HepG2 (cell line): Measurements from ENCODE around the gene TDRD9. TPM values are rescaled to one million over a fixed set of nuclear protein-coding genes. Genes with fewer than 3 reads are reported as not detected.

Experiments
- ARID5B ChIP-seq: IDR thresholded peaks from 2 replicates; pipeline ENCODE4 v1.4.0; 2020; ENCODE audit warnings: mild to moderate bottlenecking, missing genetic modification reagents
- CBX1 ChIP-seq: IDR thresholded peaks from one replicate; pipeline ENCODE4 v1.6.1; 2016; ENCODE audit warnings: antibody characterized with exemption, low read depth
- CC2D1A ChIP-seq: sonication (generic); formaldehyde crosslinking; IDR thresholded peaks from 2 replicates; pipeline ENCODE4 v1.8.1; 2023; ENCODE audit warnings: mild to moderate bottlenecking, missing genetic modification reagents
- CEBPB ChIP-seq: IDR thresholded peaks from 2 replicates; pipeline ENCODE4 v1.6.1; 2011; ENCODE audit warnings: low read depth, low read length, improper control_type of control experiment, borderline replicate concordance
- CHCHD3 ChIP-seq: sonication (generic); formaldehyde crosslinking; IDR thresholded peaks from 2 replicates; pipeline ENCODE4 v1.8.0; 2022; ENCODE audit warnings: mild to moderate bottlenecking, missing genetic modification reagents, moderate library complexity
- DDIT3 ChIP-seq: sonication (generic); formaldehyde crosslinking; IDR thresholded peaks from 2 replicates; pipeline ENCODE4 v1.4.0; 2020; ENCODE audit warnings: mild to moderate bottlenecking, missing genetic modification reagents
- DR1 ChIP-seq: sonication (generic); formaldehyde crosslinking; IDR thresholded peaks from 2 replicates; pipeline ENCODE4 v1.8.0; 2021; ENCODE audit warnings: mild to moderate bottlenecking, missing genetic modification reagents, inconsistent platforms
- HES4 ChIP-seq: sonication (generic); formaldehyde crosslinking; IDR thresholded peaks from 2 replicates; pipeline ENCODE4 v1.9.0; 2021; ENCODE audit warnings: mild to moderate bottlenecking, missing genetic modification reagents, borderline replicate concordance
- LCORL ChIP-seq, 2 experiments: fragments of 450-650 bp in 1 of 2; sonication (generic) in 1 of 2; formaldehyde crosslinking in 1 of 2; IDR thresholded peaks; 2 replicates each; pipeline versions ENCODE4 v1.5.0 to v1.6.1; 2017 to 2020; ENCODE audit warnings: antibody characterized with exemption in 1 of 2, missing genetic modification reagents in 1 of 2
- MAFF ChIP-seq: IDR thresholded peaks from 2 replicates; pipeline ENCODE4 v1.6.1; 2011; ENCODE audit warnings: low read depth, low read length, improper control_type of control experiment
- MAFK ChIP-seq, 2 experiments: IDR thresholded peaks in 1 of 2; conservative IDR thresholded peaks in 1 of 2; 2 replicates each; pipeline ENCODE4 v1.6.1; 2011; ENCODE audit warnings: improper control_type of control experiment in 2 of 2, low read length in 2 of 2
- MZF1 ChIP-seq: sonication (generic); formaldehyde crosslinking; IDR thresholded peaks from 2 replicates; pipeline ENCODE4 v1.8.1; 2023; ENCODE audit warnings: mild to moderate bottlenecking, missing genetic modification reagents, borderline replicate concordance
- NPAS2 ChIP-seq: sonication (generic); formaldehyde crosslinking; IDR thresholded peaks from 2 replicates; pipeline ENCODE4 v1.8.0; 2022; ENCODE audit warnings: mild to moderate bottlenecking, missing genetic modification reagents, borderline replicate concordance
- THRA ChIP-seq: sonication (generic); formaldehyde crosslinking; IDR thresholded peaks from 2 replicates; pipeline ENCODE4 v1.4.0; 2020; ENCODE audit warnings: missing genetic modification reagents, borderline replicate concordance
- U2AF2 ChIP-seq: fragments of 200-400 bp; formaldehyde crosslinking; IDR thresholded peaks from 2 replicates; pipeline ENCODE4 v1.6.1; 2017; ENCODE audit warnings: low read depth, mild to moderate bottlenecking, low read length
- ZNF121 ChIP-seq: sonication (generic); formaldehyde crosslinking; IDR thresholded peaks from 2 replicates; pipeline ENCODE4 v1.5.0; 2020; ENCODE audit warnings: mild to moderate bottlenecking, missing genetic modification reagents
- ZNF274 ChIP-seq: sonication (generic); formaldehyde crosslinking; IDR thresholded peaks from 2 replicates; pipeline ENCODE4 v1.5.1; 2020; ENCODE audit warnings: mild to moderate bottlenecking, missing genetic modification reagents
- ZNF451 ChIP-seq: sonication (generic); formaldehyde crosslinking; IDR thresholded peaks from 2 replicates; pipeline ENCODE4 v1.5.0; 2020; ENCODE audit warnings: mild to moderate bottlenecking, missing genetic modification reagents
- ZNF557 ChIP-seq: sonication (generic); formaldehyde crosslinking; IDR thresholded peaks from 2 replicates; pipeline ENCODE4 v1.4.0; 2020; ENCODE audit warnings: missing genetic modification reagents
- ZNF619 ChIP-seq: sonication (generic); formaldehyde crosslinking; IDR thresholded peaks from 2 replicates; pipeline ENCODE4 v1.4.0; 2020; ENCODE audit warnings: mild to moderate bottlenecking, missing genetic modification reagents
- ZNF7 ChIP-seq: IDR thresholded peaks from 2 replicates; pipeline ENCODE4 v1.6.1; 2016; ENCODE audit warnings: missing biosample characterization, missing genetic modification reagents
- ZNF737 ChIP-seq: sonication (generic); formaldehyde crosslinking; IDR thresholded peaks from 2 replicates; pipeline ENCODE4 v1.5.0; 2020; ENCODE audit warnings: missing genetic modification reagents, mild to moderate bottlenecking, borderline replicate concordance
- ZNF766 ChIP-seq: sonication (generic); formaldehyde crosslinking; IDR thresholded peaks from 2 replicates; pipeline ENCODE4 v1.5.0; 2020; ENCODE audit warnings: missing genetic modification reagents, borderline replicate concordance
- ZNF772 ChIP-seq: sonication (generic); formaldehyde crosslinking; IDR thresholded peaks from 2 replicates; pipeline ENCODE4 v1.5.0; 2020; ENCODE audit warnings: mild to moderate bottlenecking, missing genetic modification reagents
- ZNF879 ChIP-seq: sonication (generic); formaldehyde crosslinking; IDR thresholded peaks from 2 replicates; pipeline ENCODE4 v1.8.1; 2023; ENCODE audit warnings: missing genetic modification reagents
- polyA plus RNA-seq, 8 experiments: library from polyadenylated mRNA; depleted of rRNA in 3 of 8; stranded (reverse) in 7 of 8; unstranded in 1 of 8; fragments of >200 nt; fragmentation: Illumina TruSeq in 4 of 8; extraction: Trizol in 4 of 8; gene quantifications; 2 replicates each; pipeline versions ENCODE4 v1.2.1 to v1.2.3, GENCODE V29; 2011 to 2016; ENCODE audit warnings: low read depth in 4 of 8, missing spikeins in 1 of 8, mixed read lengths in 1 of 8; ENCODE audit not compliant: insufficient read depth in 1 of 8
- total RNA-seq, 5 experiments: library from RNA; depleted of rRNA; stranded (reverse); fragments of >200 nt; fragmentation: Illumina TruSeq; extraction: Trizol; gene quantifications; 2 replicates each; pipeline ENCODE4 v1.2.3, GENCODE V29; 2016; ENCODE audit warnings: low read depth in 1 of 5

TDRD9 gene
- total and polyA plus RNA-seq, 2 of the 13 experiments (the other 11 are each of a cell fraction or from before 2014, with no cell fraction given): not detected

GRCh38 chr14:103881268-103882201 is 46.7 kb upstream of the TDRD9 start (continued):
- TF ChIP-seq CC2D1A (CRISPR knock-in tag): no peak
- TF ChIP-seq CHCHD3: no peak
- peak; percentile 80 for TF ChIP-seq ZNF121 (CRISPR knock-in tag)
- no peak for TF ChIP-seq ZNF7 (CRISPR knock-in tag)
- peak; percentile 96 for TF ChIP-seq ZNF274 (CRISPR knock-in tag)
- TF ChIP-seq DDIT3: no peak
- 0 out of 2 replicates have a peak, but pooled peaks have one; percentile 81 for TF ChIP-seq NPAS2 (CRISPR knock-in tag)
- TF ChIP-seq ZNF451 (CRISPR knock-in tag): peak; percentile 100
- peak; percentile 83; the same call in 1 of the 2 replicates for TF ChIP-seq ZNF879 (CRISPR knock-in tag)
- no peak for TF ChIP-seq U2AF2
- peak; percentile 95; the same call in 1 of the 2 replicates for TF ChIP-seq ZNF772 (CRISPR knock-in tag)
- TF ChIP-seq ZNF737 (CRISPR knock-in tag): peak; percentile 33; the same call in 1 of the 2 replicates
- no peak for TF ChIP-seq ZNF619 (CRISPR knock-in tag)
- TF ChIP-seq MZF1 (CRISPR knock-in tag): no peak
- TF ChIP-seq MAFK (conservative IDR thresholded peaks at IDR 0.05 in 1 of 2, IDR thresholded peaks at IDR 0.05 in 1 of 2; ENCODE audit: low read length in 2 of 2): no peak
- peak; percentile 92 for TF ChIP-seq THRA (CRISPR knock-in tag)
- peak; percentile 98 for TF ChIP-seq HES4
- TF ChIP-seq MAFF: no peak
- TF ChIP-seq DR1 (CRISPR knock-in tag): no peak; the same call in 1 of the 2 replicates
- TF ChIP-seq ZNF557 (CRISPR knock-in tag): peak; percentile 64; the same call in 1 of the 2 replicates
- no peak for TF ChIP-seq LCORL (IDR thresholded peaks at IDR 0.05)
- peak; percentile 98 for TF ChIP-seq LCORL (CRISPR knock-in tag; IDR thresholded peaks at IDR 0.05)
- TF ChIP-seq CEBPB: no peak
- TF ChIP-seq ARID5B (CRISPR knock-in tag): peak; percentile 92
- TF ChIP-seq ZNF766 (CRISPR knock-in tag): peak; percentile 80; the same call in 1 of the 2 replicates
- TF ChIP-seq CBX1: peak; percentile 64
